ENCODE measurements around the gene IL17C.

GRCh38 chr16:88665148-88665547 is 26.8 kb downstream of the IL17C start:
- TF ChIP-seq TAF1 (IDR thresholded peaks at IDR 0.05; ENCODE audit: low read depth) (no peak), EZH2 (IDR thresholded peaks at IDR 0.05; ENCODE audit: borderline replicate concordance, insufficient read depth, low read length, poor library complexity, severe bottlenecking) (no peak)

Measured in neural cell (in vitro differentiated cells).